Retina (tissue), 1 donor: ENCODE results near the gene SLC23A2.
"Not testable (repeated sequence)": the region's sequence is repeated elsewhere in the genome, so short reads cannot be mapped to it uniquely, and the experiment has no call there.

Experiments used
- DNase-seq: peaks from one replicate; pipeline ENCODE4 v3.0.0-alpha.2; 2016

SLC23A2 gene

GRCh38 chr20:4869290-4870193 is 131.8 kb downstream of the SLC23A2 start:
- no peak for DNase-seq

DNA sequence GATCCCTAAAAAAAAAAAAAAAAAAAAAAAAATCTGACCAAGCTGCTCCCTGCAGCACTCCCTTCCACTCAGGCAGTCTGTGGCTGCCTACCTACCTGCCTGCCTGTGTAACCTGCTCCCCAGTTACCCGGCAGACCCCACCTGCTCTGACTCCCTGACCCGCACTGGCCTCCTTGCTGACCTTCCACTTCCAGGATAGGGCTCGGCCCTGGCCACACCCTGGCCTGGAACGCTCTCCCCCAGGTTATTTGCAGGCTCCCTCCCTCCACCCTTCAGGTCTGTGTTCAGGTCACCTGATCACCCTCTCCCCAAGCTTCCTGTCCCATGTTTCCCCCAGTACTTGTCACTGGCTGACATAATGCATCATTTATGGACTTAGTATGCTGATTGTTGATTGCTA is 134.3 kb downstream of the SLC23A2 start:
- DNase-seq = no peak

DNA sequence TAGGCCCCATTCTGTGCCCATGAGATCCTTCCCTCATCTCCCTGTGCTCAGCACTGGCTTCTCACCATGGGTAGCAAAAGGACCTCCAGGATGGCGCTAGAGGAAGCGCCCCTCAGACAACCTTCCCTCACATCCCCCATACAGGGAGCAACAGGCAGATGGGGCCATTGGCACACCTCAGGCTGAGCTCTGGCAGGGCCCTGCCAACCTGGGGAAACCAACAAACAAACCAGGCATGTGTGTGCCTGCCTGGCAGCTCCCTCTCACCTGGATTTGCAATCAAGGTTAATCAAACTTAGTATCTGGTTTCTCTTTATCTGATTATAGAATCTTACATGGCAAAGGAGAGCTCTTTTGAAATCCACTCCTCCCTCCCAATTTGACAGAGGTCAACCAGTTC is 134.9 kb downstream of the SLC23A2 start:
- no peak for DNase-seq

DNA sequence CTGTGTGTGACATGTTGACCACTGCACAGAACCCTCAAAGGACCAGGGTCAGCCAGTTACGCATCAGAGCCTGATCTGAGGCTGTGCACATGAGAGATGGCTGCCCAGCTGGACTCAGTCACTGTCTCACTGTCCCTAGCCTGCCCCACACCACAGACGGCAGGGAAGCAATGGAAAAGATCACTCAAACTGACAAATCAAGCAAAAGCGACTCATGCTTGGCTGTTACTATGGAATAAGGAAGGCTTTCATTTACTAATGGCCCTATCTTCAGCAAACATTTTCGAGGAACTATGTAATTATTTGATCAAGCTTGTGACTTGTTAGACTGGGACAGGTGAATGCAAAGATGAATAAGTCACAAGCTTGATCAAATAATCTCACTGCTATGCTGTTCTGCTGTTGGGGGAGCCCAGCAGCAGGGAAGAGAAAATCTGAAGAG is 137.0 kb downstream of the SLC23A2 start:
- DNase-seq = no peak

GRCh38 chr20:4862661-4863060 is 138.6 kb downstream of the SLC23A2 start:
- no peak for DNase-seq

- no peak for DNase-seq
Observed at GRCh38 chr20:4861961-4862360, 139.3 kb downstream of the SLC23A2 start.

GRCh38 chr20:4858000-4858399 is 143.3 kb downstream of the SLC23A2 start:
- no peak for DNase-seq

- DNase-seq = no peak
Observed at GRCh38 chr20:4856022-4856755, 145.1 kb downstream of the SLC23A2 start.

- no peak for DNase-seq
Observed at GRCh38 chr20:4855555-4855954, 145.8 kb downstream of the SLC23A2 start.

DNA sequence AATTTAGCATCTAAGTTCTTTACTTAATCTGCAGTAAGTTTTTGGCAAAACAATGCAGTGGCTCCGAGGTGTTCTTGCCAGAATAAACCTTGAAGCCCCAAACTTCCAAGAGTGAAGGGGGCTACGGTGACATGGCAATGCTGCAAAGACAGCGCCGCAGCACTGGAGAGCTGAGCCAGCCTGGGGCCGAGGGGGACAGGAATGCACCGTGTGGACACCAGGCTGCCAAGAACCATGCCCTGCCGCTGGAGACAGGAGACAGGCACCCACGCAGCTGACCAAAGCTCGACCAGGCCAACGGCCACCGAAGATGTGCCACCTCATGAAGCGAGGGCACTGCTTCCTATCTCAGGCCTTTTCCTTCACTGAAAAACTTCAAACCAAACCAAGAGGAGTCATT is 146.2 kb downstream of the SLC23A2 start:
- no peak for DNase-seq

GRCh38 chr20:4854561-4854901 is 146.8 kb downstream of the SLC23A2 start:
- no peak for DNase-seq

DNA sequence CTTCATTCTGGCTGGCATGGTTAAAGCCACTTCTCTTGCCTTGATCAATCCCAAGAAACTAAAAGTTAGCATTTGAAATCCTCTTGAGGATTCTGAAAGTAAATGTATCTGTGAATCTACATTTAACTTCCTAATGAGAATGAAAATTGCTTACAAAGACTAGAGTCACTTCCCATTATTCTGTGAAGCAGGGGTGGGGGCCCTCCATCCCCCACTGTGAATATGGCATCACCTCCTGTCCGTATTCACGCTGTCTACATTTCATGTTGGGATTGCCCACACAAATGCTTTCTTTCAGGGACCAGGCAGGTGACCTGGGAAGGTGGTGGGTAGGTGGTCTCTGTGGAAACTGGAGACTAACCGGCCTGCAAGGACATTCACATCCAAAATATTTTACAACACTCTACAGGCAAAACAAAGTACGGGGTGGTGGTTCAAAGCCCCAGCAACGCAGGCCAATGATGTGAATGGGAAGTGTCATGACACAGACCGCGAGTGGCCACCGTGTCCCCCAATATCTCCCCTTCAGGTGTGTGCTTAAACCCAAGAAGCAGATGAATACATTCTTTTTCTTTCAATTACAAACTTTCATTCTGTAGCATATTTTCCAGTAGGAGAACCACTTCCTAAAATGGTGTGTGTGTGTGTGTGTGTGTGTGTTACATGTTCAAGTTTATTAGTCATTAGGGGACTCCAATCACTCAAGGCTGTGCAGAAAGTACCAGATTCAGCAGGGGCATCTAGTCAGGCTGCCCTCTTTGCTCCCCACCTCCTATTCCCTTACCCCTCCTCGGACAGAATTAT is 147.4 kb downstream of the SLC23A2 start:
- DNase-seq = no peak

GRCh38 chr20:4853004-4853403 is 148.3 kb downstream of the SLC23A2 start:
- no peak for DNase-seq

GRCh38 chr20:4850960-4851359 is 150.3 kb downstream of the SLC23A2 start:
- no peak for DNase-seq

GRCh38 chr20:4848829-4849228 is 152.5 kb downstream of the SLC23A2 start:
- DNase-seq = not testable (repeated sequence)

DNA sequence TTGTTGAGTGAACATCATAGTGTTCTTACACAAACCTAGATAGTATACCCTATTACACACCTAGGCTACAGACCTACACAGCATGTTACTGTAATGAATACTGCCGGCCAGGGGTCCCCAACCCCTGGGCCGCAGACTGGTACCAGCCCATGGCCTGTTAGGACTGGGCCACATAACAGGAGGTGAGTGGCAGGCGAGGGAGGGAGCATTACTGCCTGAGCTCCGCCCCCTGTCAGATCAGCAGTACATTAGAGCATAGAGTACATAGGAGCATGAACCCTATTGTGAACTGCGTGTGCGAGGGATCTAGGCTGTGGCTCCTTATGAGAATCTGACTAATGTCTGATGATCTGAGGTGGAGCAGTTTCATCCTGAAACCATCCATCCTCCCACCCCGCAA is 153.3 kb downstream of the SLC23A2 start:
- no peak for DNase-seq

GRCh38 chr20:4846821-4847220 is 154.5 kb downstream of the SLC23A2 start:
- DNase-seq = no peak

DNA sequence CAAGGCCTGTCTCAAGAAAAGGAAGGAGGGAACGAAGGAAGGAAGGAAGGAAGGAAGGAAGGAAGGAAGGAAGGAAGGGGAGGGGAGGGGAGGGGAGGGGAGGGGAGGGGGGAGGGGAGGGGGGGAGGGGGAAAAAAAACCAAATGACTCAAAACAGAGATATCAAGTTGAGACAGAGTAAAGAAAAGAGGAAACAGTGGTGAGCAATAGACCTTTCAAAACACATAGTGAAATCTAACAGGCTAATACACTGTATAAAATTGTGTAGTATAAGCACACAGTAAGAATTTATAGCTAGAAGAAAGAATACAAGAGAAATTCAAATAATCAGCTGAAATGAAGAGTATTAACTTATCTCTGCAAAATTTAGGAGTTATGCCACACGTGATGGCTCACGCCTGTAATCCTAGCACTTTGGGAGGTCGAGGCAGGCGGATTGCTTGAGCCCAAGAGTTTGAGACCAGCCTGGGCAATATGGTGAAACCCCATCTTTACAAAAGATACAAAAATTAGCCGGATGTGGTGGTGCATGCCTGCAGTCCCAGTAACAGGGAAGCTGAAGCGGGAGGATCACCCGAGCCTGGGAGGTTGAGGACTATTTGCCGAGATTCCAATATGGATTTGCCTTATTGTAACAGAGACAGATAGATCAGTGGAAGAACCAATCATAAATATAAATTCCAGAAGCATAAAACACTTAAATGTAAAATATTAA is 156.4 kb downstream of the SLC23A2 start:
- no peak for DNase-seq

GRCh38 chr20:4844325-4844724 is 157.0 kb downstream of the SLC23A2 start:
- no peak for DNase-seq

- DNase-seq = no peak
Observed at GRCh38 chr20:4840801-4841200, 160.5 kb downstream of the SLC23A2 start.

DNA sequence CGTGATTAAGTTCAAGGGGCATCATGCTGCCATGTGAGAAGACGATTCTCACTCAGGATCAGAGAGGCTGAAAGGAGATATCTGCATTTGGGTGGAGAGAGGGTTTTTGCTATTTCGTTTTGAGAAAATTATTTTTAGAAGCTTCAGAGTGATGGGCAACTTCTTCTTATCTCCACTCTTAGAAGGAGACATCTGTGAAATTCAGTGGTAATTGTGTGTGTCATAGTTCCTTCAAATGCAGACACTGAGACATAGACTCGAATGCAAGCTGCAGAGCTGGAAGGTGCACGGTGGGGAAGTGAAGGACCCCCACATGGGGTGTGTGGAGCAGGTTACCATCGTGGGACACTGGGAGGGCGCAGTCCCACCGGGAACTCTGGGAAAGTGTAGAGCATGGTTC is 162.8 kb downstream of the SLC23A2 start:
- DNase-seq = no peak

- no peak for DNase-seq
Observed at GRCh38 chr20:4837760-4838159, 163.6 kb downstream of the SLC23A2 start.

DNA sequence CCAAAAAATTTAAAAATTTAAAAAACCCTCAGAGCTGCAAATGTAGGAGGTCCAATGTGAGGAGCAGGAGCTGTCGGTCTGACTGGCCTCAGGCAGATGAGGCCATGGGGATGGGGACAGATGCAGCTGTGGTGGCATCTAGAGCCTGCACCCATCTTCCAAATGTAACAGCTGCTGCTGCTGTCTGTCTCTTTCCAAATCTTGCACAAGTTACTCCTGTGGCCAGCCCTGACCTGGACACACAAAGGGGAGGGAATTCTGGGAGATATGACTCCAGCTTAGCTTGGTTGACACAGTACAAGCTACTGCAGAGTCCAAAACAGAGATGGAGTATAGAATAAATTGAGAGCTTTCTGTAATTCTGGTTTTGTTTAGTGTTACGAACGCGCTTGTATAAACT is 164.4 kb downstream of the SLC23A2 start:
- no peak for DNase-seq
